Raji (cell line): ENCODE data around the gene AKAP13.

Source experiments
- POLR2A ChIP-seq: IDR thresholded peaks from 2 replicates; pipeline ENCODE4 v1.6.1; 2011; ENCODE audit warnings: low read depth, low read length, control low read depth; ENCODE audit not compliant: insufficient read depth

Gene AKAP13

DNA sequence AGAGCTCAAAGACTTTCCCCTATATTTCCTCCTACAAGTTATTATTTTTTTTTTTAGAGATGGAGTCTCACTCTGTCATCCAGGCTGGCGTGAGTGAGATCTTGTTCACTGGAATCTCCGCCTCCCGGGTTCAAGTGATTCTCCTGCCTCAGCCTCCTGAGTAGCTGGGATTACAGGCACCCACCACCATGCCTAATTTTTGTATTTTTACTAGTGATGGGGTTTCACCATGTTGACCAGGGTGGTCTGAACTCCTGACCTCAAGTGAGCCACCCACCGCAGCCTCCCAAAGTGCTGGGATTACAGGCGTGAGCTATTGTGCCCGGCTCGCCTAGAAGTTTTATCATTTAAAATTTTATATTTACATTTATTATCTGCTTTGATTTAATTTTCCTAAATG lies 5.9 kb downstream of the AKAP13 start:
- no peak for TF ChIP-seq POLR2A

GRCh38 chr15:85388566-85389305 lies 8.3 kb downstream of the AKAP13 start:
- no peak for TF ChIP-seq POLR2A

DNA sequence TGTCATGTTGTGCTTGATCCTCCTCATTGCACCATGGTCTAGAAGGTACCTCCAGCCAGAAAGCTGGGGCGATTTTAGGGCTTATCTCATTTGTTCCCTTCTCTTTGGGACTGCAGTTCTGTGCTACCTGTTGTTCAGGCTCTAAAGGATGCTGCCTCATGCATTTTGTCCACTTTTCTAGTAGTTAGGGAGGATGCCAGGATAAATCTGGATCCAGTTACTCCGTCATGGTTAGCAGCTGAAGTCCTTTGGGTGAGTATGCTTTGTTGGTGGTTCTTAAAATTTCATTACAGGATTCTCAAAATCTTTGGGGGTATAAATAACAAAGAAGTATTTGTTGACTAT lies 8.9 kb downstream of the AKAP13 start:
- no peak for TF ChIP-seq POLR2A

- no peak for TF ChIP-seq POLR2A
These were observed 9.4 kb downstream of the AKAP13 start for GRCh38 chr15:85389772-85390171.

DNA sequence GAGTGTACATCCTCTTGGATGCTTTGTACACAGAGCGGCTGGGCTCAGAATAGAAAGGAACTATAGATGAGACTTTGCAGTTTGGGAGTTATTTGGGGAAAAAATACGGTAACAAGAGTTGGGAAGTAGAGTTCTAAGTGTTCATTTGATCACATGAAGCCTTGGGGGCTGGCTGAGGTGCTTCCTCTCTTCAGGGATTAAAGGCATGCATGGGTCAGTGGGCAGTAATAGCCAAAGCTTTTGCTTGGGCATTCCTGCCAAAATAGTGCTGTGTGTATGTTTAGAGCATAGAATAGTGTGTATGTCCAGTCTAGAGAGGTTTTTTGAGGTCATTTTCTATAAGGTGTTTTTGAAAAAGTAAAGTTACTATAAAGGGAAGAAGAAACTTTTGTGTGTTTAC lies 12.8 kb downstream of the AKAP13 start:
- TF ChIP-seq POLR2A = no peak

DNA sequence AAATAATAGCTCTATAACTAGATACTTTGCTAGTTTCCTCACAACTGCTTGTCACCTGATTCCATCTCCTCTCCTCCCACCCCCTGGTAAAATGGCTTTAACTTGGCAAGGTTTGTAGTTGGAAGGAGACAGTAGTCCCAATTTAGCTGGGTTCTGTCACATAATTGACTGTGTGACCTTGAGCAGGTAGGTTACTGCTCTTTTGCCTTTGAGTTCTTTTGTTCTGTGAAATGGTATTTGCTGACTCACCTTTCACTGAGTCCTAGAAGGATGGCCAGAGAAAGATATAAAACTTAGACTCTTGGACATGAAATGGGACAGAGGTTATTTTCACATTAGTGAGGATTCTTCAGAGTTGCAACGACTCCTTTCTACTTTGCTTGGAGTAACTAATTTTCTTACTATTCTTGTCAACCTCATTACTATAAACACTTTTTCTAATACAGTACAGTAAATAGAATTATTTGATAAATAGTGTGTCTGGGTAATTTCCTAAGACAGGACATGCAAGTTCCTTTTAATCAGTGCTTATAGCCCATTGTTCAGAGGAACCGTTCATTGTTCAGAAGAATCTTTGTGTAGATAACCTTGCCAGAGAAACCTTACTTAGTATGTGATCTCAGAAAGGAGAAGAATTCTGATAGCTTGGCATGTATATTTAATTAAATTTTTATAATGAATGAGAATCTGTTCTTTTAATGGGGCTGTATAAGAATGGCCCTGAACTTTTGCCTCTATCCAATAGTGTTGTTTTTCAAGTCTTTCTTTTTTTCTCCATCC lies 14.3 kb downstream of the AKAP13 start:
- no peak for TF ChIP-seq POLR2A

DNA sequence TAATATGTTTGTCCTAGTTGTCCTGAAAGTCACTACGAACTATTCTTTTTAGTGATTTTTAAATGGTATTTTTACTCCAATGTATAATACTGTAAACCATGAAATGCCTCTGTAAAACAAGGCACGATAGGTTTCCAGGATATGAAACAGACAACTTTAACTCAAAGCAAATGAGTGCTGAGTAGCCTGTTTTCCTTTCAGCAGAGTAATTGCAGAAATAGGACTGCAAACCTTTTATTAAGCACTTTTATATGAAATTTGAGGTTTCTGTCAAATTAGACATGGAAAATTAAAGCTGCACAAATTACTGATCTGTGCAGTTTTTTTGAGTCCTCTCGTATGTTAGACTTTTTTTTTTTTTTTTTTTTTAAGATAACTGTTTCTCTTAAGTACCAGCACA lies 16.2 kb downstream of the AKAP13 start:
- TF ChIP-seq POLR2A = no peak

GRCh38 chr15:85397151-85397550 lies 16.7 kb downstream of the AKAP13 start:
- TF ChIP-seq POLR2A = no peak

DNA sequence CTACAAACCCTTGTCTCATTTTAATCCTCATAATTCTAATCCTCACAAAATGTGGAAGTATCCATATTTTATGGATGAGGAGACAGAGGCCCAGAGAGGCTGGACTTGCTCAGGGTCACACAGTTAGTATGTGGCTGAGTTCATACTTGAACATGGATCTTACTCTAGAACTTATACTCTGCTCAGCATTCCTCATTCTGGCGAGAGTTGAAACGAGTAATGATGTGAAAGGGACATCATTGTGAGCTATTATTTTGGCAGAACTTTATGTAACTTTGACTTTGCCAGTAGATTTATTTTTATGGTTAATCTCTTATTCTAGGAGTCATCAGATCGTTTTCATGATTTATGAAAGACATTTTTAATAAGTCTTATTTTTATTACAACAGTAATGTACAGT lies 17.5 kb downstream of the AKAP13 start:
- TF ChIP-seq POLR2A = no peak

GRCh38 chr15:85398822-85399221 lies 18.4 kb downstream of the AKAP13 start:
- no peak for TF ChIP-seq POLR2A

- TF ChIP-seq POLR2A = no peak
These were observed 19.2 kb downstream of the AKAP13 start for GRCh38 chr15:85399627-85400026.

DNA sequence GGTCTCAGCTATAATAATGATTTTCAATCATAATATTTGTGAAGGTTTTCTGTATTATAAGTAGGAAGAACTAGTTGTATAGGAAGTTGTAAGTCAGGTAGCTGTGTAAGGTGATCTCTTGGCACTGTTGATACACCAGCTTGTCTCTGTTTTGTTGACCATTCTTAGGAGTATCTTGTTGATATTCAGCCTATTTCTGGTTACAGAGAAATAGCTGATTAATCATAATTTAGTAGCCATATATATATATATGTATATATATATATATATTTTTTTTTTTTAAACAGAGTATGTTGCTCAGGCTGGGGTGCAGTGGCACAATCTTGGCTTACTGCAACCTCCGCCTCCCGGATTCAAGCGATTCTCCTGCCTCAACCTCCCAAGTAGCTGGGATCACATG lies 20.2 kb downstream of the AKAP13 start:
- no peak for TF ChIP-seq POLR2A

DNA sequence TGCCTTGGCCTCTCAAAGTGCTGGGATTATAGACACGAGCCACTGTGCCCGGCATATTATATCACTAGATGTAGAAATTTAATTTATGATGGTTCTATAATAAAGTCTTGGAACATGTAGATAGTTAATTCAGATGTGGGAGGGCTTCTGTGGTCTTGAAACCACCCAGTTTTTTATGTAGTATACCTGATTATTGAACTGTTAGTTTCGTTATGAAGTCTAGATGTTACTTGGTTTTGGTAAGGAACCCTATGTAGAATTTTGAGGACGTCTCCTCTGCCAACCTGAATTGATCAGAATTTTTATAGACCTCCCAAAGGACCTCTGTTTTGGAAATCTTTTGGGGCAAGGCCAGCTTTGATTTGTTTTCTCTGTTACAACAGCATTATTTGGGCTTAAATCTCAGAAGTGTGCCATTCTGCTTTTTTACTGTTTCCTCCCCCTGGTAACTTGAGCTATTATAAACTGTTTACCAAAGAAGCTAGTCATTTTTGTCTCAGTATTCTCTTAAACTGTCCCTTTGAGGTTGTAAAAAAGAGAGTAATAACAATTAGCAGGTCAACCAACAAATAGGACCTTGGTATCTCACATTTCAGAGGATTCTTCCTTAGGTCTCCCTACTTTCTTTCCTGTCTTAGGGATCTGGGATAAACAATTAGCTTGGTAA lies 20.8 kb downstream of the AKAP13 start:
- TF ChIP-seq POLR2A = no peak

GRCh38 chr15:85402195-85402881 lies 21.9 kb downstream of the AKAP13 start:
- no peak for TF ChIP-seq POLR2A

DNA sequence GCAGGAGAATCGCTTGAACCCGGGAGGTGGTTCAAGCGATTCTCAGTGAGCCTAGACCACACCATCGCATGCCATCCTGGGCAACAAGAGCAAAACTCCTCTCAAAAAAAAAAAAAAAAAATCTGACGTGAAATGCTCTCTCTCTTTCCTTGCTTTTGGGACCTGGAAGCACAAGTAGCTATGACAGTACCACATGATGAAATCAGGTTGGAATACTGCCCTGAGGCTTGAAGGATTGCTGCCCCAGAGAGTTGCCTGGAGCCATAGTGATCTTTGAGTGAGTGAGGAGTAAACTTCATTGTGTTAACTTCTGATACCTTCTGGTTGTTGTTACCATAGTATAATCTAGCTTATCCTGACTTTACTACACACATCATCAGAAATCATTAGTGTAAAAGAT lies 23.3 kb downstream of the AKAP13 start:
- TF ChIP-seq POLR2A = no peak
